Measurements from ENCODE around the gene SLC24A3.

Gene SLC24A3

GRCh38 chr20:19615629-19616028 is 403.2 kb downstream of the SLC24A3 start:
- Histone ChIP-seq H3K4me3 (ENCODE audit: low read length) (no peak overlapping the region), H3K4me1 (ENCODE audit: low read length) (no peaks in the 10 kb centered on the region), H3K27ac (ENCODE audit: low read length) (no peak overlapping the region), H3K9ac (ENCODE audit: low read length) (no peak overlapping the region), H3K79me2 (ENCODE audit: low read length) (no peaks in the 10 kb centered on the region), H3K27me3 (ENCODE audit: low read depth, low read length) (peaks cover 61% of the 10 kb centered on the region), H2AFZ (ENCODE audit: low read depth, low read length) (no peak overlapping the region), H3K36me3 (replicated peaks; ENCODE audit: low read depth, low read length) (no peaks in the 10 kb centered on the region), H3K4me2 (ENCODE audit: low read length) (no peak overlapping the region), H3K9me3 (ENCODE audit: insufficient read depth, low read length) (no peaks in the 10 kb centered on the region), H4K20me1 (ENCODE audit: insufficient read depth, low read length) (no peaks in the 10 kb centered on the region)
- TF ChIP-seq EZH2phosphoT487 (IDR thresholded peaks at IDR 0.05; ENCODE audit: low read depth), result no peak
- TF ChIP-seq CTCF (IDR thresholded peaks at IDR 0.05; ENCODE audit: low read depth, low read length), result no peak

GRCh38 chr20:19616081-19616480 is 403.6 kb downstream of the SLC24A3 start:
- H4K20me1 ChIP-seq (ENCODE audit: insufficient read depth, low read length), result no peaks in the 10 kb centered on the region
- no peak overlapping the region for H3K9ac ChIP-seq (ENCODE audit: low read length)
- no peaks in the 10 kb centered on the region for H3K9me3 ChIP-seq (ENCODE audit: insufficient read depth, low read length)
- TF ChIP-seq CTCF (IDR thresholded peaks at IDR 0.05; ENCODE audit: low read depth, low read length) (no peak), EZH2phosphoT487 (IDR thresholded peaks at IDR 0.05; ENCODE audit: low read depth) (no peak)
- H2AFZ ChIP-seq (ENCODE audit: low read depth, low read length), result no peak overlapping the region
- no peaks in the 10 kb centered on the region for H3K36me3 ChIP-seq (replicated peaks; ENCODE audit: low read depth, low read length)
- H3K27ac ChIP-seq (ENCODE audit: low read length), result no peak overlapping the region
- no peaks in the 10 kb centered on the region for H3K4me1 ChIP-seq (ENCODE audit: low read length)
- peaks cover 60% of the 10 kb centered on the region for H3K27me3 ChIP-seq (ENCODE audit: low read depth, low read length)
- H3K4me2 ChIP-seq (ENCODE audit: low read length), result no peak overlapping the region
- no peaks in the 10 kb centered on the region for H3K79me2 ChIP-seq (ENCODE audit: low read length)
- H3K4me3 ChIP-seq (ENCODE audit: low read length), result no peak overlapping the region

GRCh38 chr20:19616620-19617019 is 404.2 kb downstream of the SLC24A3 start:
- no peaks in the 10 kb centered on the region for H3K36me3 ChIP-seq (replicated peaks; ENCODE audit: low read depth, low read length)

GRCh38 chr20:19617256-19617655 is 404.8 kb downstream of the SLC24A3 start:
- no peaks in the 10 kb centered on the region for H3K4me1 ChIP-seq (ENCODE audit: low read length)
- no peaks in the 10 kb centered on the region for H4K20me1 ChIP-seq (ENCODE audit: insufficient read depth, low read length)
- no peak overlapping the region for H3K9ac ChIP-seq (ENCODE audit: low read length)
- H2AFZ ChIP-seq (ENCODE audit: low read depth, low read length), result no peak overlapping the region
- H3K27me3 ChIP-seq (ENCODE audit: low read depth, low read length), result peaks cover 61% of the 10 kb centered on the region
- no peaks in the 10 kb centered on the region for H3K79me2 ChIP-seq (ENCODE audit: low read length)
- no peaks in the 10 kb centered on the region for H3K36me3 ChIP-seq (replicated peaks; ENCODE audit: low read depth, low read length)
- no peaks in the 10 kb centered on the region for H3K9me3 ChIP-seq (ENCODE audit: insufficient read depth, low read length)
- no peak overlapping the region for H3K27ac ChIP-seq (ENCODE audit: low read length)
- H3K4me3 ChIP-seq (ENCODE audit: low read length), result no peak overlapping the region
- H3K4me2 ChIP-seq (ENCODE audit: low read length), result no peak overlapping the region
- TF ChIP-seq CTCF (IDR thresholded peaks at IDR 0.05; ENCODE audit: low read depth, low read length), result no peak
- TF ChIP-seq EZH2phosphoT487 (IDR thresholded peaks at IDR 0.05; ENCODE audit: low read depth), result no peak

More at GRCh38 chr20:19616620-19617019, 404.2 kb downstream of the SLC24A3 start:
- Histone ChIP-seq H3K27me3 (ENCODE audit: low read depth, low read length) (peaks cover 60% of the 10 kb centered on the region), H3K4me3 (ENCODE audit: low read length) (no peak overlapping the region), H3K9ac (ENCODE audit: low read length) (no peak overlapping the region), H2AFZ (ENCODE audit: low read depth, low read length) (no peak overlapping the region), H3K4me1 (ENCODE audit: low read length) (no peaks in the 10 kb centered on the region), H3K27ac (ENCODE audit: low read length) (no peak overlapping the region), H3K4me2 (ENCODE audit: low read length) (no peak overlapping the region), H3K79me2 (ENCODE audit: low read length) (no peaks in the 10 kb centered on the region), H4K20me1 (ENCODE audit: insufficient read depth, low read length) (no peaks in the 10 kb centered on the region), H3K9me3 (ENCODE audit: insufficient read depth, low read length) (no peaks in the 10 kb centered on the region)
- TF ChIP-seq CTCF (IDR thresholded peaks at IDR 0.05; ENCODE audit: low read depth, low read length), result no peak
- no peak for TF ChIP-seq EZH2phosphoT487 (IDR thresholded peaks at IDR 0.05; ENCODE audit: low read depth)
